GM06990 (cell line): ENCODE data around the gene NECTIN1.

Experiments used
- DNase-seq: peaks from one replicate; pipeline ENCODE4 v3.0.0-alpha.2; 2011; ENCODE audit not compliant: insufficient read length; ENCODE audit errors: extremely low read depth
- H3K27me3 ChIP-seq: replicated peaks from 2 replicates; pipeline ENCODE4 v1.6.0; 2011; ENCODE audit warnings: low read length; ENCODE audit not compliant: control insufficient read depth, insufficient read depth
- H3K36me3 ChIP-seq: 2 replicates; pipeline ENCODE4 v1.5.1; 2011; ENCODE audit warnings: low read length; ENCODE audit not compliant: control insufficient read depth, insufficient read depth
- H3K4me3 ChIP-seq: replicated peaks from 2 replicates; pipeline ENCODE4 v1.5.1; 2011; ENCODE audit warnings: low read depth, mild to moderate bottlenecking, control low read depth, low read length
- TF ChIP-seq, protein P1 (sequence below): IDR thresholded peaks from 2 replicates; pipeline ENCODE4 v1.5.1; 2011; ENCODE audit warnings: low read length, control low read depth, mild to moderate bottlenecking, inconsistent platforms; ENCODE audit not compliant: insufficient read depth, poor library complexity, severe bottlenecking

Gene NECTIN1

DNA sequence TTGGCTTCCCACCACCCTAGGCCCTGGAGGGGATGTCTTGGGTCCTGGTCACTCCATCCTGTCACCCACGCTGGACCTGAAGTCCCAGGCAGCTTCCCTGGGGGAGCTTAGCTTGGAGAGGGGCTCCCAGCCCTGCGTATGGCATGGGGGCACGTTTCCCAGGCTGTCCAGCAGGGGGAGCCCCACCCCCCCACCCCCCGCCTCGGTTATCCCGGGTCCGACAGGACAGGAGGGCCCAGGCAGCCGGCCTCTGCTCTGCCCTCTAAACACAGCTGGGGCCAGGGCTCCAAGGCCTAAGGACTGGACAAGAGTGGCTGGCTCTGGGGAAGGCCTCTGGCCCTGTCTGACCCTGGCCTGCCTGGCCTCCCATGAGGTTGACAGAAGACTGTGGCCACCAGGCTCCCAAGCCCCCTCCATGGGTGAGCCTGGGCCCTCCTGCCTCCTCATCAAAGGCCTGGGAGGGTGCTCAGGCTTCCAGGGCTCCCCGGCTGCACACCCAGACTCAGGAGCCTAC is 104.8 kb downstream of the NECTIN1 start:
- Histone ChIP-seq H3K27me3 (no peaks in the 10 kb centered on the region; the same call in none of the 2 replicates), H3K4me3 (no peak overlapping the region), H3K36me3 (no peaks in the 10 kb centered on the region)
- DNase-seq: no peak
- TF ChIP-seq, protein P1, sequence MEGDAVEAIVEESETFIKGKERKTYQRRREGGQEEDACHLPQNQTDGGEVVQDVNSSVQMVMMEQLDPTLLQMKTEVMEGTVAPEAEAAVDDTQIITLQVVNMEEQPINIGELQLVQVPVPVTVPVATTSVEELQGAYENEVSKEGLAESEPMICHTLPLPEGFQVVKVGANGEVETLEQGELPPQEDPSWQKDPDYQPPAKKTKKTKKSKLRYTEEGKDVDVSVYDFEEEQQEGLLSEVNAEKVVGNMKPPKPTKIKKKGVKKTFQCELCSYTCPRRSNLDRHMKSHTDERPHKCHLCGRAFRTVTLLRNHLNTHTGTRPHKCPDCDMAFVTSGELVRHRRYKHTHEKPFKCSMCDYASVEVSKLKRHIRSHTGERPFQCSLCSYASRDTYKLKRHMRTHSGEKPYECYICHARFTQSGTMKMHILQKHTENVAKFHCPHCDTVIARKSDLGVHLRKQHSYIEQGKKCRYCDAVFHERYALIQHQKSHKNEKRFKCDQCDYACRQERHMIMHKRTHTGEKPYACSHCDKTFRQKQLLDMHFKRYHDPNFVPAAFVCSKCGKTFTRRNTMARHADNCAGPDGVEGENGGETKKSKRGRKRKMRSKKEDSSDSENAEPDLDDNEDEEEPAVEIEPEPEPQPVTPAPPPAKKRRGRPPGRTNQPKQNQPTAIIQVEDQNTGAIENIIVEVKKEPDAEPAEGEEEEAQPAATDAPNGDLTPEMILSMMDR: peak; percentile 85

DNA sequence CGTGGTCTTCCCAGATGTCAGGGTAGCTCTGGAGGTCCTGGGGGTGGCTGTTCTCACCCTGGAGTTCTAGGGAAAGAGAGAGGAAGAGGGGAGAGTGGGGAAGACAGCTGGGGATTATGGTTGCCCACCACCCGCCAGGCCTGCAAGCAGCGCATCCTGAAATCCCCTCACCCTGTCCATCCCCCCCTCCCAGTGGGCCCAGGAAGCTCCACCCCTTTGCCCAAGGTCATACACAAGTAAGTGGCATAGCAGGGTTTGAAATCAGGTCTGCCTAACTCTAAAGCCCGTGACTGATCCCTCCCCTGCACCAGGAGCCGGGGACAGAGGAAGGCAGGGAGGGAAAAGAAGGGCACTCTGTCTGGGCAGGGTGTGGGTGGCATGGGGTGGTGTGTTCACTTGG is 105.3 kb downstream of the NECTIN1 start:
- no peaks in the 10 kb centered on the region; the same call in none of the 2 replicates for H3K27me3 ChIP-seq
- no peak overlapping the region for H3K4me3 ChIP-seq
- DNase-seq: no peak
- no peaks in the 10 kb centered on the region for H3K36me3 ChIP-seq
- TF ChIP-seq, protein P1: no peak

DNA sequence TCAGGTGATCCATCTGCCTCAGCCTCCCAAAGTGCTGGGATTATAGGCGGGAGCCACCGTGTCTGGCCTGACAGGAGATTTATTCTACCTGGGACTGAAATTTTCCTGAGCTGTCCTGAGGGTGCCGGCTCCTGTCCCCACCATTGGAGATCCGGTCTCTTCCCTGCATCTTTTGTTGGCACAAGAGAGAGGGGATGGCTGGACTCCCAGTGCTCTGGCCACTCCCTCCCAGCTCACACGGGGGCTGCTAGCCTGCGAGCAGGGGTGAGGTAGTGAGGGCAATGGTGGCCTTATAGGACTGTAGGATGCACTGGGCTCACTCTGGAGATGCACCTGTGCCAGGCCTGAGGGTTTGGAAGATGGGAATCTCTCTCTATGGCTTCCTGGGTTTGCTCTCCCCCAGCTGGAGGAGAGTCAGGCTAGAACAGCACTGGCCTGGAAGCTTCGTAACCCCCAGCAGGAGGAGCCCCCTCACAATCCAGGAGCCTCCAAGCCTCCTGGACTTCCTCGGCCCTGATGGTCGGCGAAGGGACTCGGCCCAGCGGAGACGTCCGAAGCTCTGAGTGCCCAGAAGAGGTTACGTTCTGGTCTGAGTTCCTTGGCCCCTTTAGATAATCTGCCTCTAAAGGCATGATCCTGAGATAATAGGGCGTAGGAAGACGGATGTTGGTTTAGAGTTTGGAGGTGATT is 106.4 kb downstream of the NECTIN1 start:
- no peaks in the 10 kb centered on the region for H3K36me3 ChIP-seq
- H3K4me3 ChIP-seq: no peak overlapping the region
- no peak for DNase-seq
- H3K27me3 ChIP-seq: no peaks in the 10 kb centered on the region; the same call in none of the 2 replicates
- TF ChIP-seq, protein P1: no peak

DNA sequence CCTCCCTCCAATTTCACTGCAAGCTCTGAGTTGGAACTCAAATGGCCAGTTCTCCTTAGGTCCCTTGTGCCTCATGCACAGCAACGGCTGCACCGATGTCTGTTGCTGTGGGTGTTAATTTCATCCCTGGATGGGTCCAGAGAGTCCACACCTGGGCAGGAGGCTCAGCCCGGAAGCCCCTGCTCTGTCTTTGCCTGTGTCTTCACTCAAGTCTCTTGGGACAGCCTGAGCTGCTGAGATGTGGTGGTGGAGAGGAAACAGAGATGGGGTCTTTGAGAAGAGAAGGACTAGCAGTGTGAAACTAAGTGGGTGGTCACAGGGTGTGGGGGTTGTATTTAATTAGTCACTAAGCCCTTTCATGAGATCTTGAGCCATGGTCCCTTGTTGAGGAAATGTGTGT is 109.3 kb downstream of the NECTIN1 start:
- H3K36me3 ChIP-seq: no peaks in the 10 kb centered on the region
- H3K4me3 ChIP-seq: no peak overlapping the region
- no peaks in the 10 kb centered on the region; the same call in none of the 2 replicates for H3K27me3 ChIP-seq
- TF ChIP-seq, protein P1: no peak
- no peak for DNase-seq

DNA sequence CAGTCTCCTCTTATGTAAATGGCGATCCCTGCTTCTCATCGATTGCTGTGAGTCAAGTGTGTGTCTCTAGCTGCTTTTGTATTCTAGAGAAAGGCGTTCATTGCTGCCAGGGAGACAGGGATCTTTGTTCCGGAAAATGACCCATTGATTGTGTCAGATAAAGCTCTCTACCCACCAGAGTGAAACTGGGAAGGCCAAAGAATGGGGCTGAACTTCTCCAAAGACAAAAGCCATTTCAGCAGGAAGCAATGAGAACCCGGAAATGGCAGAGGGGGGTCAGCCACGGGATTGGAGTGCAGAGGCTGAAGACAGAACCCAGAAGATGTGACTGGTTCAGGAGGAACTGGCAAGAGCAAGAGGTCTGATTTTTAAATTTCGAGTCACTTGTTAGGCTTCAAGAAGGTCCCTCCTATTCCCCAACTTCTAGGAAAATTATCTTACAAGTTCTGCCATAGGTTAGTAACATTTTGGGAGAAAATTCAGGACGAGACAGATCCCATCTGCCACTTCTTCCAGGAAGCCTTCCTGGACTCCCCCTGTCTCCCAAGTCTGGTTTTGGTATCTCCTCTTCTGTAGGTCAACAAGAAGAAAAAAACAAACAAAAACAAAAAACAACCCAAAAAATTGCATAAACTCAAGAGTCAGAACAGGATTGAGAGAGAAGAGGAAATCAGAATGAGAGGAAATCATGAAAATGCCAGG is 110.6 kb downstream of the NECTIN1 start:
- H3K27me3 ChIP-seq: no peaks in the 10 kb centered on the region
- TF ChIP-seq, protein P1: no peak
- no peak for DNase-seq
- no peaks in the 10 kb centered on the region for H3K36me3 ChIP-seq
- no peak overlapping the region for H3K4me3 ChIP-seq
